MV-4-11 (cell line): ENCODE measurements around the gene TRIM45.

Experiments
- DNase-seq: peaks from one replicate; lab custom pipeline; 2025; lab: John Stamatoyannopoulos, UW

Gene TRIM45

GRCh38 chr1:117098287-117098890, 23.2 kb downstream of the TRIM45 start:
- DNase-seq, result no peak

GRCh38 chr1:117097443-117097842, 24.1 kb downstream of the TRIM45 start:
- no peak for DNase-seq

- no peak for DNase-seq
Measured at GRCh38 chr1:117096951-117097408, 24.6 kb downstream of the TRIM45 start.

DNA sequence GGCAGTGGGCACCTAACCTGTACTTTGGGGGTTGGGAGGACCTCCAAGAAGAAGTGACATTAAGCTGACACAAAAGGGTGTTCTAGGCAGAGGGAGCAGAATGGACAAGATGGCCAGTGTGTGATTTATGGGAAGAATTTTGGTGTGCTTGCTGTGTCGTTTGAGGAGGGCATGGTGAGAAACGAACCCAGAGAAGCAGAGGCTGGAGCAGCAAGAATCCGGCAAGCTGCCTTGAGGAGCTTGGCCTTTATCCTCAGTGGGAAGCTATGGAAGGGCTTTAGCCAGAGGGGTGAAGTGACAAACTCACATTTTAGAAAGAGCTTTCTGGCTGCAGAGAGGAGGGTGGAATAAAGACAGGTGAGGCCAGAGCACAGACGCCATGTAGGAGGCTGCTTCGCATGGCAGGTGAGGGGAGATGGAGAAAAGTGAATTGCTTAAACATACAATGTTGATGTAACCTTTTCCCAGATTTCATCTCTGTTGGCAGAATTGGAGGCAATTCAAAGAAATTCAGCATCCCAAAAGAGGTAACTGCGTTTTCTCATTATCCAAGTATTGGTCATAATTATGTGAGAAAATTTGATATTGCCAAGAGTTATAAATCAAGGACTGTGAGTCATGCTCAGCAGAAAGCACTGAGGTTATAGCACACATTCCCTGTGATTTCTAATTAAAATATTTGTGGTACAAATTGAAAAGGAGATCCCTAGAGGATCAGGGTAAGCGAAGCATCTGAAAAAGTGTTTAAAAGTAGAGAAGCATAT, 26.5 kb downstream of the TRIM45 start:
- no peak for DNase-seq

DNA sequence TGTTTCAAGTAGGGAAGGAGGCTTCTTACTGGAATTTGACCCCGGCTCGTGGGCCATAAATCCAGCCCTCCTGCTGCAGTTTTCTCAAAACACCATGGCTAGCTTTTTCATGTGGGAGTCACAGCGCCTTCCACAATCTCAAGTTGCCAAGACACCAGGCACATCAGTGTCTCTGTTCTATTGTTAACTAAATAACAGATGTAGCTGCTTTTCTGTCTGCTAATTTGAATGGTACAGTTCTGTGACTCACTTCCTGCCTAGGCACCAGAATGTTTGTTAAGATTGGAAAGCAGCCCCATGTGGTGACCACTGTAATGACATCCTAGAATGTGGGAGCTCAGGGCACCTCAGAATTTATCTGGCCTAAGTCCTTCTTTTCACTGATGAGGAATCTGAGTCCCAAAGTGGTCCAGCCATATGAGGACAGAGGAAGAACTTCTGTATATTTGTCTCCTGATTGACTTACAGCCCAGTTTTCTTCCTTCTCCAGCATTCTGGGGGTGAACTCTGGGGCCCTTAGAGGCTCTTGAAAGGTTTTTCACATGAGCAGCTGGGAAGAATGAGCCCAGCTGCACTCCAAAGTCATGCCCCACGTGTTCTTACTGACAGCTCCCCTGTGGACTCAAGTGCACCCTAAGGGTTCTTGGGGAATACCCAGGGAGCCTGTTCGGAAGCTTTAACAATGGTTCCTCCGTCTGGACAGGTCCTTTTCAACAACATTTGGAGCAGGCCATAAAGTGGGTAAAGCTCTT, 27.5 kb downstream of the TRIM45 start:
- peak; percentile 39 for DNase-seq

DNA sequence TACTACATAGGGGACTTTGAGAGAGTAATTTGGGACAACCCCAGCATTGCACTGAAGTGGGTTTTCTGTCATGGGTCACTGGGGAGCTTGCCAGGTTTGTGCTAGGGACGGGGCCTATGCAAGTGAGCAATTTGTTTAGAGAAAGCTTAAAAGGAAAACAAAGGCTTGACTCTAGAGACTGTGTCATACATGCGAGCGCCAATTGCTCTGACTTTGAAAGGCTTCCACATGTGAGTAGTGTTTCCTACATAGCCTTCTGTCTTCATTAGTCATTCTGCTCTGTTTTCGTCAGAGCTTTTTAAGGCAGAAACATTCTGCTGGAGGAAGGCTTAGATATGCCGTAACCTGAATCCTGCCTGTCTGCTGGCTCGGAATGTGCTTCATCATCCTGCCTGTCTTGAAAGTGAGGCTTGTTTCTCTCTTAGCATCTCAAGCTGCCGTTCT, 28.4 kb downstream of the TRIM45 start:
- no peak for DNase-seq

- no peak for DNase-seq
Measured at GRCh38 chr1:117092594-117092993, 29.0 kb downstream of the TRIM45 start.

- no peak for DNase-seq
Measured at GRCh38 chr1:117089996-117090395, 31.6 kb downstream of the TRIM45 start.

DNA sequence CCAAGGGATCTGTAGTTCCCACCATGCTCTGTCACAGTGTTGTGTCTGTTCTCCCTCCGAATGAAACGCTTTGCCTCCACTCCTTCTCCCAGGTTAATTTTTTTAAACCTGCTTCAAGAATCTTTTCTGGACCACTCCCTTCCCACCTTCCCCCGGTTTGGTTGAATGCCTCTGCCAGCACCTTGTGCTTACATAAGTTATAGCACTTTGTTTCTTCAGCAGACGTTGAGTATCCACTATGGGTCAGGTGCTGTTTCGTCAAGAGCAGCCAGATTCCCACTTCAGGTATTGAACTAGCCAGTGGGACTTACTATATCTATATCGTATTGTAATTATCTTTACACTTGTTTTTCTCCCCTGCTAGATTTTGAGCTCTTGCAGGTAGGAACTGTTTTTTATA, 33.9 kb downstream of the TRIM45 start:
- no peak for DNase-seq

- no peak for DNase-seq
Measured at GRCh38 chr1:117084231-117084630, 37.3 kb downstream of the TRIM45 start.

DNA sequence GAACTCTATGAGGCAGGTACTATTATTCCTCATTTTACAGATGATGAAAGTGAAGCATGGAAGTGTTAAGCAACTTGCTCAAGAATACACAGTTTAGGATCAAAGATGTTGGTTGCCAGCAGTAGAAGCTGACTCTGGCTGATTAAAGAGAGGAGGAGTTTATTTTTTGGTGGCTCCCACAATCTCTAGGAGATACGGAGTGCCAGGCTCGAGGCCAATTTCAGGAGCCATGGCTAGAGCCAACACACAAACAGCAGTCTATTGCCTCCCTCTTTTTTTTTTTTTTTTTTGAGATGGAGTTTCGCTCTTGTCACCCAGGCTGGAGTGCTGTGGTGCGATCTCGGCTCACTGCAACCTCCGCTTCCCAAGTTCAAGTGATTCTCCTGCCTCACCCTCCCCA, 41.8 kb downstream of the TRIM45 start:
- DNase-seq, result no peak

GRCh38 chr1:117077267-117077666, 44.3 kb downstream of the TRIM45 start:
- DNase-seq, result peak; percentile 16

DNA sequence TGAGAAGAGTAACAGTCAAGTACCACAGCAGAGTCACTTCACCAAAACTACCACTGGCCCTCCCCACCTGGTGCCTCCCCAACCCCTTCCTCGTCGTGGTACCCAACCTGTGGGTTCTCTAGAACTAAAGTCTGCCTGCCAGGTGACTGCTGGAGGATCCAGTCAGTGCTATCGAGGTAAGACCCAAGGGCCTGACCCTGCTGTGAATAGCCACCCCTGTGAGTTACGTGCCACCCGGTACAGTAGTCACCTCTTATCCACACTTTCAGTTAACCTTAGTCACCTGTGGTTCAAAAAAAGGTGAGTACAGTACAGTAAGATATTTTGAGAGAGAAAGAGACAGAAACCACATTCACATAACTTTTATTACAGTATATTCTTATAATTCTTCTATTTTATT, 44.9 kb downstream of the TRIM45 start:
- DNase-seq, result no peak

GRCh38 chr1:117070124-117070523, 51.4 kb downstream of the TRIM45 start:
- DNase-seq, result no peak

DNA sequence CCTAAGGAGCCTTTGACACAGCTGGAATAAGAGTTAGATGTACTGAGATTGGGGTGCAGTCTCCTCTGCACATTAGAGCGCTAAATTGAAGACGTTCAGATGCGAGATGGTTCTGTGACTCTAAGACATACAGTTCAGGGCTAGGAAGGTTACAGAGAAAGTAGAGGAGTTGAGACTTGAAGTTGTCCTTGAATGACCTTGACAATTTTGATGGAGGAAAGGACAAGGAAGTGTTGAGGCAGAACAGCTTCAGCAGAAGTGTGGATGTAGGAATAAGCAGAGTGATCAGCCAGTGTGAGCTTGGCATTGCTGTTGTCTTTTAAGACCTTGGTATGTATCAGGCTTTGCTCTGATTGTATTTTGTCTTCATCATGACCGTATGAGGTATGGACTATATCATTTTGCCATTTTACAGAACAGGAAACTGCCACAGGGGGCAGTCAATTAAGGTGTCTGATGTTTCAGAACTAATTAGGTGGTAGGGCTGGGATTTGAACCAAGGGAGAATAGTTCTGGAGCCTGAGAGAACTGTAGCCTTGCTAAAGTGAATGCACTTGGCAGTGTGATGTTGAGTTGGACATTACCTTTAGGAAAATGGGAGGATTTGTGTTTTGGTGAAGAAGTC, 52.2 kb downstream of the TRIM45 start:
- no peak for DNase-seq

DNA sequence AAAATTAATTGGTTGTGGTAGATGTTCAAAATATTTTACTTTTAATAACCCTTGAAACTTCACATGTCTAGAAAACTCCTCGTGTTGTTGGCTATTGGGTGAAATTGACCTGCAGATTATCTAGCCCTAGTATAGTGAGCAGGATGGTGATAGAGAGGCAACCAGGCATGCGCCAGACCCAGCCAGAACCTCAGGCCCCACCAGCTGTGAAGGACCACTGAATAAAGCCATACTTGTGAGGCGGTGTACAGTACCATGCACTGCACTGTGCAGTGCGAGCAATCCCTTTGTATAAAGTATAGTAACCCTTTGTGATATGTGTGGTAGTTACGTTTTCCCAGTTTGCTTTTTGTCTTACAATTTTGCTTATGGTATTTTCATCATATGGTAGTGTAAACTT, 53.0 kb downstream of the TRIM45 start:
- no peak for DNase-seq

GRCh38 chr1:117067533-117068370, 53.8 kb downstream of the TRIM45 start:
- DNase-seq, result peak; percentile 36

- no peak for DNase-seq
Measured at GRCh38 chr1:117066367-117066766, 55.2 kb downstream of the TRIM45 start.

DNA sequence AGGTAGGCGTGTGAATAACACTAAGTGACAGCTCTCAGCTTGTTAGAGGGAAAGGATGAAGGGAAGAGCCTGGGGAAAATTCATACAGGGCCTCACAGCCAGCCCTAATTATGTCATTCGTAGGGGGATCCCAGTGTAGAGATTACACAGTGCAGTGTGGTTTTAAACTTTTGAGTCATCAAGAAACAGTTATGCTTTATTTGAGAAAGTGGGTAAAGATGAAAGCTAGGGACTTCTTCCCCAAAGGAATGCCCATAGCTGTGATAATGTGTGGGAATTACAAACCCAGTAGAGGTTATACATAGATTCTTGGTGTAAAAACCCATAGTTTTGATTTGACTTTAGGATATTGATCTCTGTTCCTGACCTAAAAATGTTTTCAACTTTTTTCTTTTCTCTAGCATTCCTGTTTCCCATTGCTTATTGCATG, 59.5 kb downstream of the TRIM45 start:
- DNase-seq, result peak; percentile 60
